NCI-H446 (cell line): ENCODE data around the gene SQSTM1.

Experiments
- DNase-seq, 2 experiments: peaks; one replicate each; lab custom pipeline; 2025; lab: John Stamatoyannopoulos, UW

Gene SQSTM1

DNA sequence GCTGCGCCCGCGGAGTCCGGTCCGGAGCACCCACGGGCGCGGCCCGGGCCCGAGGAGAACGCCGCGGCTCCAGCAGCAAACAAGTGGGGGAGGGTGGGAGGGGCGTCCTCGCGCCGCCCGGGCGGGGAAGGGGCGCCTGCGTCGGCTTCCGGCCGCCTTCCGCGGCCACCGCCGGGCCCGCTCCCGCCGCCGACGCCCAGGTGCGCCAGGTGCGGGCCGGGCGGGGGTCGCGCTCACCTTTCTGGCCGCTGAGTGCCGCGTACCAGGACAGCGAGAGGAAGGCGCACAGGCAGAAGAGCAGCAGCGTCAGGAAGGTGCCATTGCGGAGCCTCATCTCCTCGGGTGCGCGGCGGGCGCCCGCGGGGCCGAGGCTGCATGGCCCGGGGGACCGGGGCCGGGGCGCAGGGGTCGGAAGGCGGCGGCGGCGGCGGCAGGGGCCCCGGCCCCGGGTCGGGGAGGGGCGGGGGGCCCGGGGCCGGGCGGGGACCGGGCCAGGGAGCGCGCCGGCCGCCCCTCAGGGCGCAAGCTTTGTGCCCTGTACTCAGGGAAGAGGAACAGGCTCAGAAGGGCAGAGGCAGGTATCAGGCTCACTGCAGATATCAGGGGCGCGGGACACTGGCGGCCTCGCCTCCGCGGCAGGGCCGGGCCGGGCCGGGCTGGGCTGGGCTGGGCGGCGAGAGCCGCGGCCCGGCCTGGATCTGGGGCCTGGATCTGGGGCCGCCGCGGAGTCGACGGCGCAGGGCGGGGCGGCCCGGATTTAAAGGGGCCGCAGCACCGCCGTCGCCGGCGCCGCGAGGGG lies 14.3 kb upstream of the SQSTM1 start, which contains the start of gene MGAT4B:
MGAT4B (minus strand) TSS at position 617 of the 799 bp plus-strand sequence; CDS start at position 334, 283 bp downstream.
- DNase-seq: peak; percentile 13 to 61

DNA sequence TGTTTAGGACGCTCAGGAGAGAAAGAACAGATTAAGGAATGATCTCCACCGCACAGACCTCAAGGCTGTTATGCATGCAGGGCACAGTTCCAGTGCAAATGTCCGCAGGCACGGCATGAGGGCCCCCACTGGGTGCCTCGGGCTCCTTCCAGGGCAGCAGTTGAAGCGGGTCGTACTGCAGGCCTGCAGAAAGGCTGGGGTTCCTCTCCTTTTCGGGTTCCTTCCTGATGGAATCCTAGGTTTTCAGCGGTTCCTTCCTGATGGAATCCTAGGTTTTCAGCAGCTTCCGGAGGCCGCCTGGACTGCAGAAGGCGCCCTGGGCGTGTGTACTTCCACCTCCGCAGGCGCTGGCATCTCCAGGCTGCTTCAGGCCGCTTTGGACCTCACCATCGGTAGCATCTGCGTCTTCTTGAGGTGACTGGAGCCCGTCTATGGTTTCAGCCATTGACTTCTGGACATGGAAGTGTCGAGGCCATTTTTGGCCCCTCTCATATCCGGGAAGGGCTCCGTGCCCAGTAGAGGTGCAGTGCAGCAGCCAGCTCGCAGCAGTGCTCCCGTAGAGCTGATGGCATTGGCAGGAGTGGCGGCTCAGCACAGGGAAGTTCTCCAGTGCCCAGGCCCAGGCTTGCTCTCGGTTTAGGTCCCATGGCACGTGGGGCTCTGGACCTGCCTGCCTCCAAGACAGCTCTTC lies 8.4 kb upstream of the SQSTM1 start:
- no peak for DNase-seq

DNA sequence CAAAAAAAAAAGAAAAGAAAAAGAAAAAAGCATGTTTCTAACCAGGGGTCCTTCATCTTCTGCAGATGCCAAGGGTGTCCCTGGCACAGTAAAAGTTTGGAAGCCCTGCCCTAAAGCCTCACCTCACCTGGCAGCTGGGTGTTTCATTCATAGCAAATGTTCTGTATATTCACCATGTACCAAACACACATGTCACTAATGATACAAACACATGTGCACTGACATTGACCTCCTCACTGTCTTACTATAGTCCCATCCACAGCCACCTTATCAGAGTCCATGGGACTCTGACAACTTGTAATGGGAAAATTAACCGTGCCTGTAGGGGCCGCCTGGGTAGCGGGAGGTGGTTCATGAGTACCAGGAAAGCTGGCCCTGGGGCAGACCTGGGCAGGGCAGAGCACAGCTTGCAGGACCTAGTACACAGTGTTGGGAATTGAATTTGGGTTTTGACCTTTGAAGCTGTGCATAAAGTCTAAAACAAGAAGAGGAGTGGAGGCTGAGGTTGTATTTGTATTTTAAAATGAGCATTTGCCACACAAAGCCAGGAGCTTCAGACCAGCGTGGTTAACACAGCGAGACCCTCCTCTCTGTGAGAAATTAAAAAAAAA lies 7.6 kb upstream of the SQSTM1 start:
- DNase-seq: no peak

DNA sequence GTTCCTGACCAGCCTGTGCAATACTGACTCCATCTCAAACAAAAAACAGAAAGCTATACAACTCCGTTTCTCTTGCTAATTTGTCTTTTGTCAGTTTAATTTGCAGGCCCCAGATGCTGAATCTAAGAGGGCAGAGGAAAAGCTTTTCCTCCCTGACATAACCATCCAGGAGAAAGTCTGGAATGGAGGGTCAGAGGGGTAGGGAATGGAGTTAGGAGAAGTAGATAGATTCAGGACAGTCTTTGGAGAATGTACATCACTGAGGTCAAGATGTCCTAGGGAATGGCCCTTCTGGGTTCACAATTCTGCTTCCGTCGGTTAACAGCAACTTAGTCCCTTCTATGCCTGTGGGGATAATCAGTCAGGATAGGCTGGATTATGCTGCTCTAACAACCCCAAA lies 6.6 kb upstream of the SQSTM1 start:
- DNase-seq: no peak

DNA sequence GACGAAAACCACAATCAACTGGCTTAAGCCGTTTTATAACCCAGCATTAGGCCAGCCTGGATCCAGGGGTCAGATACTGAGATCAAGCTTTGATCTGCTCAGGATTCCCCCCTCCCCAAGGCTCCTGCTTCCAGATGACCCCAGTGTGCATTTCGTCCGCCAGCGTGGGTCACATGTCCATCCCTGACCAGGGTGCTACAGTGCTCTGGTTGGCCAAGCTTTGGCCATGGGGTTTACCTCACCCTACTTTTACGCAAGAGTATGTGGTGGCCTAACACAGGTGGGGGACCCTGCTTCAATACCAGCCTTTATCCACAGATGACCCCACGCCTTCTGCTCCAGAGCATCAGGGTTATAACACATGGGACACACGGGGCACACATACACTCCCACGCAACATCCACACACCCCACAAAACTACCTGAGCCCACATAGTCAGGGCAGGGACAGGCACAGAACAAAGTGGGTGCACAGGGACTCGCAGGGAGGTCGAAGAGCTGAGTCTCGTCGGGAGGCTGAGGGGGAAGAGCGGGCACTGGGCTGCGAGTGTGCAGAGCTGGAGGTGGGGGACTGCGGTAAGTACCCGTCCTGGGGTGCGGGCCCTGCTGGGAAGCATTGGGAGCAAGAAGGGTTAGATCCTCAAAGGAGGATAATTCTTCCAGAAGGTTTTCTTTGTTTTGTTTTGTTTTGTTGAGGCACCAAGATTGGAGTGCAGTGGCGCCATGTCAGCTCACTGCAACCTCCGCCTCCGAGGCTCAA lies 5.0 kb upstream of the SQSTM1 start:
- DNase-seq: no peak

DNA sequence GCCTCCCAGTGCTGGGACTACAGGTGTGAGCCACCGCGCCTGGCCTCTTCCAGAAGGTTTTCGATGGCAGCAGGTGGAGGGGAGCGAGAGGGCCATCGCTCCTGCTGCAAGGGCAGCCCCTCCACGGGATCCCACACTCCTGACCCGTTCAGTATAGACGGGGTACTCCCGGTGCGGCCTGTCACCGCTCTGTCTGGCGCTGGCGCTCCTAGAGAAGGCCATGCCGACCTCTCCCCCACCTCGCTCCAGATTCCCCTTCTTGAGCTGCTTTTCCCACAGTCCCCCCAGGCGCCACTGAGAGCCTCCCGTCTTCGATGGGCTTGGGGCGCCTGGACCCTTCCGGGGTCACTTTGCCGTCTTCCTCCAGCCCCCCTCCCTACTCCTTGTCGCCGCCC lies 4.3 kb upstream of the SQSTM1 start:
- DNase-seq: no peak

DNA sequence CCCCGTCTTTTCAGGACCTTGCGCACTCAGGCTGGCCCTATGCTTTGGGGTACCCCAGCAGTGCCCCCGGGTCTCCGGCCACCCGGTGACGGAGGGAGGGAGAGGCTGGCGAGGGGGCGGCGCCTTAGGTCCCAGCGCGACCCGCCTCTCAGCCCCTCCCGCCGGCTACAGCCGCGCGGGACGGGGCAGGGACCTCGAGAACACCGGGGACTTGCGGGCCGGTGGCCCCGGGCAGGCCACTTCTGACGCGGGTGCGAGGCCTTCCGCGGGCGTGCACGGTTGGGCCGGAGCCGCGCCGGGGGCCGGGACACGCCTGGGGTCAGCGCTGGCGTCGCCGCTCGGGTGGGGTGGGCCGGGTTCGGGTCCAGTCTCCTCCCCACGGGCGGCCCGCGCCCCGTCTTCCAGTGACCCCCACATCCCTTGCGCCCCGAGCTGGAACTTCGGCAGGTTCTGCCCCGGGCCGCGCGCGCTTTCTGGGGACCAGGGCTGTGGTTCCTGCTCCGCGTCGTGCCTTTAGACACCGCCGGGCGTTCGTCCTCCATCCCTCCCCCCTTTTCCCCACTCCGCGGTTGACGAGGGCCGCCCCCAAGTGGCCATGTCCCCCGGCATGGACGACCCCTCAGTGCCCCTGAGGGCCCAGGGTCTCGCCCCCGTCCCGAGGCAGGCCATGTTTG lies 3.8 kb upstream of the SQSTM1 start:
- no peak for DNase-seq

DNA sequence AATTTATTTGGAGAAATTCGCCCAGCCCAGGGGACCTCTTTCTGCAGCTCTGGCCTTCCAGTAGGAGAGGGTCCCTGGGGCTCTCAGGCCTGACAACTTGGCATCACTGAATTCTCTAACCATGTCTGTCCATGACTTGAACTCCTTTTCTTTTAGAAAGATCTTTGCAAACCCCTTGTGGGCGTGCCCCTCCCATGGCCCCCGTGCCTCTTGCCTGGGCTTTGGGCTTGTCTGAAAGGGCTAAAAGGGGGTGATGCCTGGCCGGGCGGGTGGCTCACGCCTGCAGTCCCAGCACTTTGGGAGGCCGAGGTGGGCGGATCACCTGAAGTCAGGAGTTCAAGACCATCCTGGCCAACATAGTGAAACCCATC lies 3.2 kb upstream of the SQSTM1 start:
- no peak for DNase-seq

DNA sequence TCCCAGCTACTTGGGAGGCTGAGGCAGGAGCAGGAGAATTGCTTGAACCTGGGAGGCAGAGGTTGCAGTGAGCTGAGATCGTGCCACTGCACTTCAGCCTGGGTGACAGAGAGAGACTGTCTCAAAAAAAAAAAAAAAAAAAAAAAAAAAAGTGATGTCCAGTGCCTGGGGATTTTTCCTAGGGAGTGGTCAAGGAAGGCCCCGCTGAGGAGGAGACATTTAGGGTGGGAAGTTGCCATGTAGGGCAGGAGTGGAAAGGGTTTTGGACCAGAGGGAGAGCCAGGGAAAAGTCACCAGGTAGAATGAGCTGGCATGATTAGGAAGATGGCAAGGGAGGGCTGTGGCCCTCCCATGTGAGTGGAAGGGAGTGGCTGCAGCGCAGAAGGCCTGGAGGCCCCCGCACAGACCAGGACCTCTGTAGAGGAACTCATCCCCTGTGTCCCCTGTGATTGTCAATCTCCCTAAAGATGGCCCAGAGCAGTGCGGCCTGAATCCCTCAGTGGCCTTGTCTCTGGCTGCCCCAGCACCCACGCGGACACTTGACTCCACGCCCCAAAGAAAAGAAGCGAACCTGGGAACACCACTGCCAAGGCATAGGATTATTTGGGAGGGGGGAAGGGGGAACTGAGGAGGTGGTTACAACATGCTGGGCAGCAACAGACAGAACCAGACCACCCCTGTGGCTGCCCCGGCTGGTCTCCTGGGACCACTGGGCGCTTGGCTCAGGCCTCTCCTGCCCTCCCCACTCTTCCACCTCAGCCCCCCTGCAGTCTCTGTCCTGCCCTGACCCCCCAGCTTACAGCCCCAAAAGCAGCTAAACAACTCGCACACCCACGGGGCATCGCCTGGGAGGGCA lies 2.6 kb upstream of the SQSTM1 start:
- DNase-seq: no peak

DNA sequence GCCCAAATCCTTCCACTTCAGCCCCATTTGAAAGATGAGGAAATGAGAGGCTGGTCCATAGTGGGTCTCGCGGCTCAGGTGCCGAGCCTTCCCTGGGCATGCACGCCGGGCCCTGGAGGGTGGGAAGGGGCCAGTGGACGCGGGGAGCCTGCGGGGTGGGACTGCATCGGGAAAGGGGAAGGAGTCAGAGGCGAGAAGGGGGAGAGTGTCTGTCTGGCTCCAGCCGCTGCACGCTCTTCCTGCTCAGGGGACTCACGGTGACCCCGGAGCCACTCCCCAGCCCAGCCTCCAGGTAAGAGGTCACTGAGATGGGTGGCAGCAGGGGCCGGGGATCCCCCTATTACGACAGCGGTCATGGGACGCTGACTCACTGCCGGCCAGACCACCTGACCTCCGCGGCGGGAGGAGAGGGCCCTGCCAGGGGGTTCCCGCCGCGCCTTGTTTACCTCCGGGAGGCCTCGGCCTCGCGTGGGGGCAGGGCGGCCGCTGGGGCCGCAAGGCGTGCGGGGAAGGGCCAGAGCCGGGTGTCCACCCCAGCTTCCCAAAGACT lies 1.9 kb upstream of the SQSTM1 start:
- DNase-seq: no peak

DNA sequence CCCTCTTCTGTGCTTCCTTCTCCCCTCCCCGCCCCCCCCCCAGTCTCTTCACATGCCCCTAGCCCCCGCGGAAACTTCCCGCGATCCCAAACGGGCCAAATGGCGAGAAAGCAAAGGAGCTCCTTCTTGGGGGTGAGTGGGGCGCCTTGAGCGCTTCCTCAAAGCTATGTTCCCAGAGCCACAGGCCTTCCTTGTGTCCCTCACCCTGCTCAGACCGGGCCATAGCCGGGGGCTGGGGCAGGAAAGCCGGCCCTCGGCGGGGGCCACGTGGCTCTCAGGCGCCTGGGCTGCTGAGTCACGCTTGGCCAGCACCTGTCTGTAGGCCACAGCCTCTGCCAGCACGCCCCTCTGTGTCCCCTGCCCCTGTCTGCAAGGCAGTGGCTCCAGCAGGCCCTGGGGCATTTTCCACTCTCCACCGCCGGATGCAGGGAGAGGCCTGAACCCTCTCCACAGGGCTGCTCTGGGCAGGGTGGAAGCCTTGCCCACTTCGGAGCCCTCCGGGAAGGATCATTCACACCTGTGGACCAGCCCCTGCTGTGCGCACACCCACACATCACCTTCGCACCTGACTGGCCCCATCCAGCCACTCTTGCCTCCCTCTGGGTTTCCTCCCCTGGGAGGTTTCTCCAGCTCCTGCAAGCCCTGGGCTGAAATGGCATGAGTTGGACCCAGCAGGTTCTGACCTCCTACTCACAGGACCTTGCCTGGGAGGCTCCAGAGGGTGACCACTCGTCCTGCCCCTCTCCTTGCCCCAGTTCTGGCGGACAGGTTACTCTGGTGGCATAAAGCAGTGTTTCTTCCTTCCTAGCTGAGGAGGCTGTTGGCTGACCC lies 1.2 kb upstream of the SQSTM1 start:
- no peak for DNase-seq

DNA sequence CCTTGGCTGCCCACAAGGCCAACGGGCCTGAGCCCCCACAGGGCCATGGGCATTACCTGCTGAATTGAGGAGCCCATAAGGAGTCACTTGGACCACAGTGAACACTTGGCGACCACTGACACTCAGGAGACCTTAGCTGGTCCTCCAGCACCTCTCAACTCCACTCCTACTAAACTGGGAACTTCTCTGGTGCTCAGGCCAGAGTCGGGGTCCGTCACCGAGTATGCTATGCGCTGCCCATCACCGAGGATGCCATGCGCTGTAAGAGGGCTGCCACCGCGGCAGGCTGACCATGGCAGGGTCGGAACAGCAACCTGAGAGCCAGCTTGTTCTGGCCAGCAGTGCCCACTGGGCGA lies 600 bp upstream of the SQSTM1 start:
- DNase-seq: no peak

DNA sequence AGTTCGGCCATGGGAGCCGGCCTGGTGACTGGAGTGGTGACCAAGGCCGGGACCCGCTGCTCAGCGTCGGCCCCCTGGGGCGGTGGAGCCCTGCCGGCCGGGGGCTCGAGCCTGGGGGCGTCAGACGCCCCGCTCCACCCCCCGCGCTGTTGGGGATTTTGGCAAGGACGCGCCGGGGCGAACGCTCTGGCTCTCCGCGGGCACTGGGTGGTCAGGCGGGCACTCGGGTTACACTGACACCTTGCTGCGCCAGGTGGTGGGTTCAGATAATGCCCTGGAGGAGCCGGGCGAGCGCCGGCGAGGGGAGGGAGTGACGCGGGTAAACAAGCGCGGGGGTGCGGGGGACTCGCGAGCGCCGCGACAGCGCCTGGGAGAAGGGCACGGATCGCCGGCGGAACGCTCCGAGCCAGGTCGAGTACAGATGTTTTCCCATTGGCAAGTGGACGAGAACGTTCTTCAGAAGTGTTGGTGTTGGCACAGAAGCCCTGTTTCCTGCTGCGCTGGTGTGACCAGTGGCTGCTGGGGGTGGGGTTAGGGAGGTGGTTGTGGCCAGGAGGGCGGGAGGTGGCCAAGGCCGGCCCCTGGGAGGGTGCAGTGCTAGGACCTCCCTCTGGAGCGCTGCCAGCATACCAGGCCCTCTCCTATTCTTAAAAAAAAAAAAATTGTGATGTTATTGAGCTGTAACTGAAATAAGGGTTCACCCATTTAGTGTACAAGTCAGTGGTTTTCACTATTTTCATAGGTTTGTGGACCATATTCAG lies 773 bp downstream of the SQSTM1 start:
- peak; percentile 49 to 92 for DNase-seq

DNA sequence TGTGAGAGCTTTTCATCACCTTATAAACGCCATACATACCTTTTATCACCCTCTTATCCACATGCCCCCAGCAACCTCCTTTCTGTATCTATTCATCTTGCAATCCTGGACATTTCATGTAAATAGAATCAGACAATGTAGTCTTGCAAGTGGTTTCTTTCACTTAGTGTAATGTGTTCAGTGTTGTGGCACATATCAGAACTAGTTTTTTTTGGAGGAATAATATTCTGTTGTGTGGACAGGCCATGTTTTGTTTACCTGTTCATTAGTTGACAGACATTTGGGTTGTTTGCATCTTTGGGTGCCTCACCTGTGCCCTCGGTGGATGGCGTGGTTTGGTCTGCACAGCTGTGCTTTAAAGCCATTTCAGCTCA lies 1.3 kb downstream of the SQSTM1 start:
- DNase-seq: no peak

DNA sequence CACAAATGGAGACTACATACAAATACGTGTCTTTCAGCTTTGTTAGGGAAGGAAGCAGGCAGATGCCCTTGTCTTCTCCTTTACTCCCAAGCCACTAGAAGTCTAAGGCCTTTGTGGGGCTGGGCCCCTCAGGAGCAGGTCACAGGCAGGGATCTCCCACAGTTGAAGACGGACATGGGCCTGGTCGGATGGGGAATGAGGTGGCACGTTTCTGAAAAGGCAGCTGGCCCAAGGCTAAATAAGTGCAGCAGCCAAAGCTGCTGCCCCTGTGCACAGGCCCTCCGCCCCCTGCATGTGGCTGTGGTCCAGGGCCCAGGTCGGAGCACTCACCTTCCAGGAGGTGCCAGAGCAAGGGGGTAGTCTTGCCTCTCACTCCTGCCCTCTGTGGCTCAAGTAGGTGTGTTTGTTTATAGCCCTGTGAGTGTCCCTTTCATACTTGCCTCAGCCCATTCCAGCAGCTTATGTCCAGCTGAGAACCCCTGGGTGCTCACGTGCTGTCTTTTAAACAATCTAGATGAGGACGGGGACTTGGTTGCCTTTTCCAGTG lies 1.8 kb downstream of the SQSTM1 start:
- no peak for DNase-seq

DNA sequence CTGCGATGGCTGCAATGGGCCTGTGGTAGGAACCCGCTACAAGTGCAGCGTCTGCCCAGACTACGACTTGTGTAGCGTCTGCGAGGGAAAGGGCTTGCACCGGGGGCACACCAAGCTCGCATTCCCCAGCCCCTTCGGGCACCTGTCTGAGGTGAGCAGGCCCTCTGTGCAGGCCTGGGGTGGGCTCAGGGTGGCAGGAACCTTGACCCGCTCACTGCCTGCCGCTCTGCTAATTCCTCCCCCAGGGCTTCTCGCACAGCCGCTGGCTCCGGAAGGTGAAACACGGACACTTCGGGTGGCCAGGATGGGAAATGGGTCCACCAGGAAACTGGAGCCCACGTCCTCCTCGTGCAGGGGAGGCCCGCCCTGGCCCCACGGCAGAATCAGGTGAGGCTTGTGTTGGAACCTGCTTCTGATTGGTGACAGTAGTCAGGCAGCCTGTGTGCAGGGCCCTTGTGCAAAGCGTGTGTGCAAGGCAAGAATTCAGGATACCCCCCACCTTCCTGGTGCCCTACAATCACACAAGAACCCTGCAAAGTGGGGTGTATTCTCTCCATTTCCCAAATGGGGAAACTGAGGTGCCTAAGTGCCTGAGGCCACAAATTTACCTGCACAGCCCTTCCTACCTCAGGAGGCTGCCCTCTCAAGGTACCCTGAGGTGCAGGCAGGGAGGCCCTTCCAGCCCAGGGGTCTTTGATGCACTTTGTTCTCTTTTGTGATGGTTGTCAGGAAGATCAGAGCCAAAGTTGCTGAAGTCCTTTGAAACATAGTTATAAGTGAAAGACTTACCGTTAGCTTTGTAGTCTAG lies 3.4 kb downstream of the SQSTM1 start:
- no peak for DNase-seq

DNA sequence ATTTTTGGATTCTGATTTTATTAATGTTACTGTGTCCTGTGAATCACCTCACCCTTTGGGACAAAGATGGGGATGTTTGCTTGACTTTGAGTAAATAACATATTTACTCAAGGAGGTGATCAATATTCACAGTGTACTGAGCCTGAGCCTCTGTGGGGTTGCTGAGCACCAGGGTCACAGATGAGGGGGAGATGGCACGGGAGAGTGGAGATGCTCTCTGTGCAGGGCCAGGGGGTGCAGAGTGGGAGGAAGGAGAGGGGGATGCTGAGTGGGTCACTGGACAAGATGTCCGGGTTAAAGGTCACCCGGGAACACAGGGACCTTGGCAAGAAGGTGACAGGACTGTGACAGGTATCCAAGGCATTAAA lies 4.0 kb downstream of the SQSTM1 start:
- DNase-seq: no peak

DNA sequence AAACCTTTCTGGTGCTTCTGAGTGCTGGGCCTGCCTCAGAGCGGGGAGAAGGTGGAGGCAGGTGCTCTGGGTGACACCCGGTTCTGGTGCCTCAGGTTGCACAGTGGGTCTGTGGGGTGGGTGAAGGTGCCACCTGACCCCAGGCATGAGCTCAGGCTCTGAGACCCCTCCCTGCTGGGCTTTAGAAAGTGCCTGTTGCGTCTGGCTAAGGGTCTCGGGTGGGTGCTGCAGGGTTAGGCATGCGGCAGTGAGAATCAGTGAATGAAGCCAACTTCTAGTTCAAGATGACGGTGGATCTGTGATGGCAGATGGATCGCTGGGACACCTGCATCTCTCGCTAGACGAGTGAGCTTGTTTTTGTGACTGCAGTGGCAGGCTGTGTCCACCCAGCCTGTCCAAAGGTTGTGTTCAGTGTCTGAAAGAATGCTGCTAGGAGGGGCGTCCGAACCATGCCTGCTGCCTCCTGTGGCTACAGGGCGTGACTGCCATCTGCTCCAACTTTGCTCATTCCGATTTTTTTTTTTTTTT lies 5.0 kb downstream of the SQSTM1 start:
- DNase-seq: no peak
